ENCODE data around the gene MUC4. TPM values are rescaled to one million over a fixed set of nuclear protein-coding genes. Genes with fewer than 3 reads are reported as not detected.

The MUC4 gene
- polyA plus RNA-seq, 3 donors: not detected

- intact Hi-C loops (cut with micrococcal nuclease): no loop called here
- Mint-ChIP-seq H3K27me3 (ENCODE audit: low read depth in 3 of 3) (peaks cover 39 to 47% (median 43%) of the 10 kb centered on the region in 3 donors), H3K36me3 (no peaks in the 10 kb centered on the region), H3K4me3 (peak overlapping the region in 1 of 2 donors; percentile 64), H3K9me3 (peaks cover 0 to 3% (median 0%) of the 10 kb centered on the region in 7 donors), H3K27ac (peak overlapping the region in 1 of 7 donors; percentile 2), H3K4me1 (peaks cover 18% of the 10 kb centered on the region)
- Histone ChIP-seq H3K27ac (ENCODE audit: low read depth in 1 of 2, low read length in 2 of 2) (no peak overlapping the region), H3K4me1 (ENCODE audit: control insufficient read depth in 1 of 2, insufficient read depth in 2 of 2, low read length in 2 of 2) (no peaks in the 10 kb centered on the region), H2AFZ (ENCODE audit: insufficient read depth, low read depth, low read length, poor library complexity, severe bottlenecking) (no peak overlapping the region), H4K20me1 (ENCODE audit: insufficient read depth, low read length) (no peaks in the 10 kb centered on the region), H3K79me2 (ENCODE audit: insufficient read depth, low read length) (no peaks in the 10 kb centered on the region), H3K9ac (ENCODE audit: insufficient read depth, low read length, poor library complexity, severe bottlenecking) (no peak overlapping the region), H3K9me3 (replicated peaks in 1 of 2; ENCODE audit: control insufficient read depth in 1 of 2, insufficient read depth in 1 of 2, low read length in 2 of 2) (no peaks in the 10 kb centered on the region), H3K4me2 (replicated peaks; ENCODE audit: extremely low read depth, low read length, poor library complexity, severe bottlenecking) (no peak overlapping the region), H3K36me3 (replicated peaks in 1 of 2; ENCODE audit: control insufficient read depth in 1 of 2, insufficient read depth in 2 of 2, low read length in 2 of 2) (no peaks in the 10 kb centered on the region), H3K4me3 (replicated peaks in 1 of 3; ENCODE audit: low read depth in 2 of 3, low read length in 3 of 3) (no peak overlapping the region), H3K27me3 (ENCODE audit: control insufficient read depth in 2 of 2, insufficient read depth in 2 of 2, low read length in 2 of 2) (peaks cover 0 to 29% of the 10 kb centered on the region in 2 donors)
- 97% methylated on average over 12 of the region's 14 CpGs for WGBS (ENCODE audit: insufficient coverage)
- no peak for DNase-seq
- no peak for TF ChIP-seq CTCF (IDR thresholded peaks at IDR 0.05)
Observed at GRCh38 chr3:195805181-195805580, 6.5 kb downstream of the MUC4 start.

- TF ChIP-seq CTCF (IDR thresholded peaks at IDR 0.05): no peak
- intact Hi-C loops (cut with micrococcal nuclease): no loop called here
- Histone ChIP-seq H3K36me3 (replicated peaks in 1 of 2; ENCODE audit: control insufficient read depth in 1 of 2, insufficient read depth in 2 of 2, low read length in 2 of 2) (no peaks in the 10 kb centered on the region), H3K4me2 (replicated peaks; ENCODE audit: extremely low read depth, low read length, poor library complexity, severe bottlenecking) (no peak overlapping the region), H3K27me3 (ENCODE audit: control insufficient read depth in 2 of 2, insufficient read depth in 2 of 2, low read length in 2 of 2) (peaks cover 0 to 29% of the 10 kb centered on the region in 2 donors), H3K27ac (ENCODE audit: low read depth in 1 of 2, low read length in 2 of 2) (no peak overlapping the region), H2AFZ (ENCODE audit: insufficient read depth, low read depth, low read length, poor library complexity, severe bottlenecking) (no peak overlapping the region), H3K79me2 (ENCODE audit: insufficient read depth, low read length) (no peaks in the 10 kb centered on the region), H4K20me1 (ENCODE audit: insufficient read depth, low read length) (no peaks in the 10 kb centered on the region), H3K4me1 (ENCODE audit: control insufficient read depth in 1 of 2, insufficient read depth in 2 of 2, low read length in 2 of 2) (no peaks in the 10 kb centered on the region), H3K4me3 (replicated peaks in 1 of 3; ENCODE audit: low read depth in 2 of 3, low read length in 3 of 3) (no peak overlapping the region), H3K9me3 (replicated peaks in 1 of 2; ENCODE audit: control insufficient read depth in 1 of 2, insufficient read depth in 1 of 2, low read length in 2 of 2) (no peaks in the 10 kb centered on the region), H3K9ac (ENCODE audit: insufficient read depth, low read length, poor library complexity, severe bottlenecking) (no peak overlapping the region)
- Mint-ChIP-seq H3K27ac (no peak overlapping the region), H3K4me1 (peaks cover 18% of the 10 kb centered on the region), H3K27me3 (ENCODE audit: low read depth in 3 of 3) (peaks cover 37 to 48% (median 43%) of the 10 kb centered on the region in 3 donors), H3K36me3 (no peaks in the 10 kb centered on the region), H3K9me3 (peaks cover 0 to 3% (median 0%) of the 10 kb centered on the region in 7 donors), H3K4me3 (peak overlapping the region in 1 of 2 donors; percentile 74)
- WGBS (ENCODE audit: insufficient coverage): 94% methylated on average over 12 of the region's 20 CpGs
- DNase-seq: peak in 1 of 3 donors; percentile 1
Observed at GRCh38 chr3:195803289-195803908, 8.3 kb downstream of the MUC4 start.

Measured in CD14-positive monocyte (primary cell).